22Rv1 (cell line): ENCODE measurements around the gene PAPPA.

Experiments
- ZFX ChIP-seq: fragments of 450-650 bp; IDR thresholded peaks from 2 replicates; pipeline ENCODE4 v1.6.1; 2017; ENCODE audit warnings: antibody characterized with exemption, borderline replicate concordance
- TF ChIP-seq, protein P1 (sequence below): fragments of 450-650 bp; IDR thresholded peaks from 2 replicates; pipeline ENCODE4 v1.5.1; 2017; ENCODE audit warnings: mild to moderate bottlenecking

DNA sequence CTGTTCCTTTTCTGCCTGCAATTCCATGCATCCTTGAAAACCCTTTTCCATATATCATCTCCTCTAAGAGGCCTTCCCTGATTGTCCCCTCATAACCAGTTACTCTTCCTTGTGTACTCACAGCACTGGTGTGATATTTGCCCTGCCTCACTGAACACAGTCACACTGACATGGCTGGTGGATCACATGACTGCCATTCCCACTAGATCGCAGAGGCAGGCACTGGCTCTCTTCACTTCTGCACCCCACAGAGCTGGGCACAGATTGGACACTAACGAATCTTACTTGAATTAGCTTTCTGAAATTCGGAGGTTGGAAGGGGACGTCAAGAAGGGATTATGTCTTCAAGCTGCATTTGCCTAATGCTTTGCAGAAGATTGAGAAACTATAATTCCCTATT is 208.0 kb downstream of the PAPPA start:
- TF ChIP-seq, protein P1, sequence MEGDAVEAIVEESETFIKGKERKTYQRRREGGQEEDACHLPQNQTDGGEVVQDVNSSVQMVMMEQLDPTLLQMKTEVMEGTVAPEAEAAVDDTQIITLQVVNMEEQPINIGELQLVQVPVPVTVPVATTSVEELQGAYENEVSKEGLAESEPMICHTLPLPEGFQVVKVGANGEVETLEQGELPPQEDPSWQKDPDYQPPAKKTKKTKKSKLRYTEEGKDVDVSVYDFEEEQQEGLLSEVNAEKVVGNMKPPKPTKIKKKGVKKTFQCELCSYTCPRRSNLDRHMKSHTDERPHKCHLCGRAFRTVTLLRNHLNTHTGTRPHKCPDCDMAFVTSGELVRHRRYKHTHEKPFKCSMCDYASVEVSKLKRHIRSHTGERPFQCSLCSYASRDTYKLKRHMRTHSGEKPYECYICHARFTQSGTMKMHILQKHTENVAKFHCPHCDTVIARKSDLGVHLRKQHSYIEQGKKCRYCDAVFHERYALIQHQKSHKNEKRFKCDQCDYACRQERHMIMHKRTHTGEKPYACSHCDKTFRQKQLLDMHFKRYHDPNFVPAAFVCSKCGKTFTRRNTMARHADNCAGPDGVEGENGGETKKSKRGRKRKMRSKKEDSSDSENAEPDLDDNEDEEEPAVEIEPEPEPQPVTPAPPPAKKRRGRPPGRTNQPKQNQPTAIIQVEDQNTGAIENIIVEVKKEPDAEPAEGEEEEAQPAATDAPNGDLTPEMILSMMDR = no peak
- no peak for TF ChIP-seq ZFX
